ENCODE measurements around the gene FAM184A. TPM values are rescaled to one million over a fixed set of nuclear protein-coding genes. Genes with fewer than 3 reads are reported as not detected.

Gene FAM184A
- total and polyA plus RNA-seq, 2 experiments from 2014 or later = 13.7 to 18.6 TPM

DNA sequence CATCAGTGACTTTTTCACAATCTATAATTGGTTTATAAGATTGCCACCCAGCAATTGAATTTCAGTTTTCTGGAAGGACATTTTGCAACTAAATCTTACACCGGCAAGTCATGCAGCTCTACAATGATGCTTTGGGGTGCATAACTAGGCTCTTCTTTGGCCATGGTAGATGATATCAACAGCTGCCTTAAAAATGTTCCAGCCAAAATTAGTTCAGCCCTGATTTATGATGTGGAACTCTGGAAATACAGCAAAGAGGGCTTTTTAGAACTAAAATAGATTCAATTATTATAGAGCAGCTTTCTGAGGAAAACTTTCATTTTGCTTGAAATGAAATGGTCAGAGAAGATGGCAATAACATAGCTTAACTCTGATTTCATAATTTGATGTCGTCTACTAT is 125.1 kb downstream of the FAM184A start:
- Histone ChIP-seq H3K36me3 (ENCODE audit: insufficient read depth) (no peaks in the 10 kb centered on the region), H3K27me3 (ENCODE audit: insufficient read depth) (no peaks in the 10 kb centered on the region), H4K20me1 (replicated peaks; ENCODE audit: insufficient read depth) (no peaks in the 10 kb centered on the region), H3K79me2 (replicated peaks; ENCODE audit: insufficient read depth) (no peaks in the 10 kb centered on the region; the same call in 1 of the 2 replicates), H3K4me3 (no peak overlapping the region), H3K9me2 (ENCODE audit: insufficient read depth) (no peaks in the 10 kb centered on the region), H3K4me1 (ENCODE audit: insufficient read depth) (no peaks in the 10 kb centered on the region), H3K4me2 (no peak overlapping the region), H3F3A (replicated peaks; ENCODE audit: low read depth) (no peaks in the 10 kb centered on the region), H3K27ac (ENCODE audit: low read depth) (no peak overlapping the region), H2AFZ (no peak overlapping the region)
- peaks cover 11% of the 10 kb centered on the region; the same call in 2 of the 3 replicates for H3K9me3 Mint-ChIP-seq
- no peak overlapping the region for H3K27ac Mint-ChIP-seq
- TF ChIP-seq JUNB (IDR thresholded peaks at IDR 0.05; ENCODE audit: unreplicated experiment) (no peak), EZH2 (IDR thresholded peaks at IDR 0.05; ENCODE audit: low read depth, unreplicated experiment) (no peak), EZH2phosphoT487 (IDR thresholded peaks at IDR 0.05; ENCODE audit: unreplicated experiment) (no peak), NANOG (IDR thresholded peaks at IDR 0.05; ENCODE audit: borderline replicate concordance) (no peak), CREB1 (CRISPR knock-in tag; IDR thresholded peaks at IDR 0.05; ENCODE audit: low read depth) (no peak), ZNF114 (CRISPR knock-in tag; IDR thresholded peaks at IDR 0.05) (no peak), STAT1 (IDR thresholded peaks at IDR 0.05; ENCODE audit: unreplicated experiment) (no peak), ZNF331 (CRISPR knock-in tag; IDR thresholded peaks at IDR 0.05; ENCODE audit: low read depth) (no peak), POLR2AphosphoS5 (IDR thresholded peaks at IDR 0.05; ENCODE audit: low read depth) (no peak)
- TF ChIP-seq, protein P1, sequence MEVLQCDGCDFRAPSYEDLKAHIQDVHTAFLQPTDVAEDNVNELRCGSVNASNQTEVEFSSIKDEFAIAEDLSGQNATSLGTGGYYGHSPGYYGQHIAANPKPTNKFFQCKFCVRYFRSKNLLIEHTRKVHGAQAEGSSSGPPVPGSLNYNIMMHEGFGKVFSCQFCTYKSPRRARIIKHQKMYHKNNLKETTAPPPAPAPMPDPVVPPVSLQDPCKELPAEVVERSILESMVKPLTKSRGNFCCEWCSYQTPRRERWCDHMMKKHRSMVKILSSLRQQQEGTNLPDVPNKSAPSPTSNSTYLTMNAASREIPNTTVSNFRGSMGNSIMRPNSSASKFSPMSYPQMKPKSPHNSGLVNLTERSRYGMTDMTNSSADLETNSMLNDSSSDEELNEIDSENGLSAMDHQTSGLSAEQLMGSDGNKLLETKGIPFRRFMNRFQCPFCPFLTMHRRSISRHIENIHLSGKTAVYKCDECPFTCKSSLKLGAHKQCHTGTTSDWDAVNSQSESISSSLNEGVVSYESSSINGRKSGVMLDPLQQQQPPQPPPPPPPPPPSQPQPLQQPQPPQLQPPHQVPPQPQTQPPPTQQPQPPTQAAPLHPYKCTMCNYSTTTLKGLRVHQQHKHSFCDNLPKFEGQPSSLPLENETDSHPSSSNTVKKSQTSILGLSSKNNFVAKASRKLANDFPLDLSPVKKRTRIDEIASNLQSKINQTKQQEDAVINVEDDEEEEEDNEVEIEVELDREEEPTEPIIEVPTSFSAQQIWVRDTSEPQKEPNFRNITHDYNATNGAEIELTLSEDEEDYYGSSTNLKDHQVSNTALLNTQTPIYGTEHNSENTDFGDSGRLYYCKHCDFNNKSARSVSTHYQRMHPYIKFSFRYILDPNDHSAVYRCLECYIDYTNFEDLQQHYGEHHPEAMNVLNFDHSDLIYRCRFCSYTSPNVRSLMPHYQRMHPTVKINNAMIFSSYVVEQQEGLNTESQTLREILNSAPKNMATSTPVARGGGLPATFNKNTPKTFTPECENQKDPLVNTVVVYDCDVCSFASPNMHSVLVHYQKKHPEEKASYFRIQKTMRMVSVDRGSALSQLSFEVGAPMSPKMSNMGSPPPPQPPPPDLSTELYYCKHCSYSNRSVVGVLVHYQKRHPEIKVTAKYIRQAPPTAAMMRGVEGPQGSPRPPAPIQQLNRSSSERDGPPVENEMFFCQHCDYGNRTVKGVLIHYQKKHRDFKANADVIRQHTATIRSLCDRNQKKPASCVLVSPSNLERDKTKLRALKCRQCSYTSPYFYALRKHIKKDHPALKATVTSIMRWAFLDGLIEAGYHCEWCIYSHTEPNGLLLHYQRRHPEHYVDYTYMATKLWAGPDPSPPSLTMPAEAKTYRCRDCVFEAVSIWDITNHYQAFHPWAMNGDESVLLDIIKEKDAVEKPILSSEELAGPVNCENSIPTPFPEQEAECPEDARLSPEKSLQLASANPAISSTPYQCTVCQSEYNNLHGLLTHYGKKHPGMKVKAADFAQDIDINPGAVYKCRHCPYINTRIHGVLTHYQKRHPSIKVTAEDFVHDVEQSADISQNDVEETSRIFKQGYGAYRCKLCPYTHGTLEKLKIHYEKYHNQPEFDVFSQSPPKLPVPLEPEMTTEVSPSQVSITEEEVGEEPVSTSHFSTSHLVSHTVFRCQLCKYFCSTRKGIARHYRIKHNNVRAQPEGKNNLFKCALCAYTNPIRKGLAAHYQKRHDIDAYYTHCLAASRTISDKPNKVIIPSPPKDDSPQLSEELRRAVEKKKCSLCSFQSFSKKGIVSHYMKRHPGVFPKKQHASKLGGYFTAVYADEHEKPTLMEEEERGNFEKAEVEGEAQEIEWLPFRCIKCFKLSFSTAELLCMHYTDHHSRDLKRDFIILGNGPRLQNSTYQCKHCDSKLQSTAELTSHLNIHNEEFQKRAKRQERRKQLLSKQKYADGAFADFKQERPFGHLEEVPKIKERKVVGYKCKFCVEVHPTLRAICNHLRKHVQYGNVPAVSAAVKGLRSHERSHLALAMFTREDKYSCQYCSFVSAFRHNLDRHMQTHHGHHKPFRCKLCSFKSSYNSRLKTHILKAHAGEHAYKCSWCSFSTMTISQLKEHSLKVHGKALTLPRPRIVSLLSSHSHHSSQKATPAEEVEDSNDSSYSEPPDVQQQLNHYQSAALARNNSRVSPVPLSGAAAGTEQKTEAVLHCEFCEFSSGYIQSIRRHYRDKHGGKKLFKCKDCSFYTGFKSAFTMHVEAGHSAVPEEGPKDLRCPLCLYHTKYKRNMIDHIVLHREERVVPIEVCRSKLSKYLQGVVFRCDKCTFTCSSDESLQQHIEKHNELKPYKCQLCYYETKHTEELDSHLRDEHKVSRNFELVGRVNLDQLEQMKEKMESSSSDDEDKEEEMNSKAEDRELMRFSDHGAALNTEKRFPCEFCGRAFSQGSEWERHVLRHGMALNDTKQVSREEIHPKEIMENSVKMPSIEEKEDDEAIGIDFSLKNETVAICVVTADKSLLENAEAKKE (CRISPR knock-in tag; IDR thresholded peaks at IDR 0.05) = no peak
- TF ChIP-seq, protein P2, sequence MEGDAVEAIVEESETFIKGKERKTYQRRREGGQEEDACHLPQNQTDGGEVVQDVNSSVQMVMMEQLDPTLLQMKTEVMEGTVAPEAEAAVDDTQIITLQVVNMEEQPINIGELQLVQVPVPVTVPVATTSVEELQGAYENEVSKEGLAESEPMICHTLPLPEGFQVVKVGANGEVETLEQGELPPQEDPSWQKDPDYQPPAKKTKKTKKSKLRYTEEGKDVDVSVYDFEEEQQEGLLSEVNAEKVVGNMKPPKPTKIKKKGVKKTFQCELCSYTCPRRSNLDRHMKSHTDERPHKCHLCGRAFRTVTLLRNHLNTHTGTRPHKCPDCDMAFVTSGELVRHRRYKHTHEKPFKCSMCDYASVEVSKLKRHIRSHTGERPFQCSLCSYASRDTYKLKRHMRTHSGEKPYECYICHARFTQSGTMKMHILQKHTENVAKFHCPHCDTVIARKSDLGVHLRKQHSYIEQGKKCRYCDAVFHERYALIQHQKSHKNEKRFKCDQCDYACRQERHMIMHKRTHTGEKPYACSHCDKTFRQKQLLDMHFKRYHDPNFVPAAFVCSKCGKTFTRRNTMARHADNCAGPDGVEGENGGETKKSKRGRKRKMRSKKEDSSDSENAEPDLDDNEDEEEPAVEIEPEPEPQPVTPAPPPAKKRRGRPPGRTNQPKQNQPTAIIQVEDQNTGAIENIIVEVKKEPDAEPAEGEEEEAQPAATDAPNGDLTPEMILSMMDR (conservative IDR thresholded peaks at IDR 0.05; ENCODE audit: low read depth in 2 of 2) = no peak
- TF ChIP-seq, protein P3, sequence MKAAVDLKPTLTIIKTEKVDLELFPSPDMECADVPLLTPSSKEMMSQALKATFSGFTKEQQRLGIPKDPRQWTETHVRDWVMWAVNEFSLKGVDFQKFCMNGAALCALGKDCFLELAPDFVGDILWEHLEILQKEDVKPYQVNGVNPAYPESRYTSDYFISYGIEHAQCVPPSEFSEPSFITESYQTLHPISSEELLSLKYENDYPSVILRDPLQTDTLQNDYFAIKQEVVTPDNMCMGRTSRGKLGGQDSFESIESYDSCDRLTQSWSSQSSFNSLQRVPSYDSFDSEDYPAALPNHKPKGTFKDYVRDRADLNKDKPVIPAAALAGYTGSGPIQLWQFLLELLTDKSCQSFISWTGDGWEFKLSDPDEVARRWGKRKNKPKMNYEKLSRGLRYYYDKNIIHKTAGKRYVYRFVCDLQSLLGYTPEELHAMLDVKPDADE (IDR thresholded peaks at IDR 0.05) = no peak
- TF ChIP-seq, protein P4, sequence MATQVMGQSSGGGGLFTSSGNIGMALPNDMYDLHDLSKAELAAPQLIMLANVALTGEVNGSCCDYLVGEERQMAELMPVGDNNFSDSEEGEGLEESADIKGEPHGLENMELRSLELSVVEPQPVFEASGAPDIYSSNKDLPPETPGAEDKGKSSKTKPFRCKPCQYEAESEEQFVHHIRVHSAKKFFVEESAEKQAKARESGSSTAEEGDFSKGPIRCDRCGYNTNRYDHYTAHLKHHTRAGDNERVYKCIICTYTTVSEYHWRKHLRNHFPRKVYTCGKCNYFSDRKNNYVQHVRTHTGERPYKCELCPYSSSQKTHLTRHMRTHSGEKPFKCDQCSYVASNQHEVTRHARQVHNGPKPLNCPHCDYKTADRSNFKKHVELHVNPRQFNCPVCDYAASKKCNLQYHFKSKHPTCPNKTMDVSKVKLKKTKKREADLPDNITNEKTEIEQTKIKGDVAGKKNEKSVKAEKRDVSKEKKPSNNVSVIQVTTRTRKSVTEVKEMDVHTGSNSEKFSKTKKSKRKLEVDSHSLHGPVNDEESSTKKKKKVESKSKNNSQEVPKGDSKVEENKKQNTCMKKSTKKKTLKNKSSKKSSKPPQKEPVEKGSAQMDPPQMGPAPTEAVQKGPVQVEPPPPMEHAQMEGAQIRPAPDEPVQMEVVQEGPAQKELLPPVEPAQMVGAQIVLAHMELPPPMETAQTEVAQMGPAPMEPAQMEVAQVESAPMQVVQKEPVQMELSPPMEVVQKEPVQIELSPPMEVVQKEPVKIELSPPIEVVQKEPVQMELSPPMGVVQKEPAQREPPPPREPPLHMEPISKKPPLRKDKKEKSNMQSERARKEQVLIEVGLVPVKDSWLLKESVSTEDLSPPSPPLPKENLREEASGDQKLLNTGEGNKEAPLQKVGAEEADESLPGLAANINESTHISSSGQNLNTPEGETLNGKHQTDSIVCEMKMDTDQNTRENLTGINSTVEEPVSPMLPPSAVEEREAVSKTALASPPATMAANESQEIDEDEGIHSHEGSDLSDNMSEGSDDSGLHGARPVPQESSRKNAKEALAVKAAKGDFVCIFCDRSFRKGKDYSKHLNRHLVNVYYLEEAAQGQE (IDR thresholded peaks at IDR 0.05; ENCODE audit: unreplicated experiment) = no peak
- H3K4me1 Mint-ChIP-seq = no peaks in the 10 kb centered on the region
- no peaks in the 10 kb centered on the region for H3K36me3 Mint-ChIP-seq (ENCODE audit: low read depth)
- no peaks in the 10 kb centered on the region for H3K27me3 Mint-ChIP-seq (ENCODE audit: insufficient read depth, low read depth, poor library complexity)
- ATAC-seq = no peak
- DNase-seq (ENCODE audit: low spot score) = no peak
- H3K4me3 Mint-ChIP-seq = no peak overlapping the region

Measured in GM23338 (cell line).